ENCODE results near the gene MYCBPAP.

MYCBPAP gene

GRCh38 chr17:50535407-50535806 is 27.2 kb downstream of the MYCBPAP start:
- H3K4me2 ChIP-seq (ENCODE audit: low read length): no peak overlapping the region
- H3K9me2 ChIP-seq (ENCODE audit: low read depth, low read length): no peaks in the 10 kb centered on the region
- no peaks in the 10 kb centered on the region for H3K79me2 ChIP-seq (ENCODE audit: insufficient read depth, low read length)
- H4K20me1 ChIP-seq (ENCODE audit: insufficient read depth, low read length): no peaks in the 10 kb centered on the region
- no peaks in the 10 kb centered on the region for H3K9me3 ChIP-seq (ENCODE audit: low read length)
- H3K27me3 ChIP-seq (ENCODE audit: insufficient read depth, low read length): peaks cover 10% of the 10 kb centered on the region; the same call in 1 of the 2 replicates
- H3K9ac ChIP-seq (ENCODE audit: low read length): no peak overlapping the region
- no peaks in the 10 kb centered on the region for H3K4me1 ChIP-seq (ENCODE audit: insufficient read depth, low read length, severe bottlenecking)
- no peaks in the 10 kb centered on the region for H3K36me3 ChIP-seq (ENCODE audit: insufficient read depth, low read length)
- H3K27ac ChIP-seq (ENCODE audit: low read depth, low read length, poor library complexity, severe bottlenecking): no peak overlapping the region
- H3K4me3 ChIP-seq (ENCODE audit: low read depth, low read length, poor library complexity, severe bottlenecking): no peak overlapping the region
- no peak for TF ChIP-seq EZH2 (IDR thresholded peaks at IDR 0.05; ENCODE audit: borderline replicate concordance, low read length)
- TF ChIP-seq, protein P1, sequence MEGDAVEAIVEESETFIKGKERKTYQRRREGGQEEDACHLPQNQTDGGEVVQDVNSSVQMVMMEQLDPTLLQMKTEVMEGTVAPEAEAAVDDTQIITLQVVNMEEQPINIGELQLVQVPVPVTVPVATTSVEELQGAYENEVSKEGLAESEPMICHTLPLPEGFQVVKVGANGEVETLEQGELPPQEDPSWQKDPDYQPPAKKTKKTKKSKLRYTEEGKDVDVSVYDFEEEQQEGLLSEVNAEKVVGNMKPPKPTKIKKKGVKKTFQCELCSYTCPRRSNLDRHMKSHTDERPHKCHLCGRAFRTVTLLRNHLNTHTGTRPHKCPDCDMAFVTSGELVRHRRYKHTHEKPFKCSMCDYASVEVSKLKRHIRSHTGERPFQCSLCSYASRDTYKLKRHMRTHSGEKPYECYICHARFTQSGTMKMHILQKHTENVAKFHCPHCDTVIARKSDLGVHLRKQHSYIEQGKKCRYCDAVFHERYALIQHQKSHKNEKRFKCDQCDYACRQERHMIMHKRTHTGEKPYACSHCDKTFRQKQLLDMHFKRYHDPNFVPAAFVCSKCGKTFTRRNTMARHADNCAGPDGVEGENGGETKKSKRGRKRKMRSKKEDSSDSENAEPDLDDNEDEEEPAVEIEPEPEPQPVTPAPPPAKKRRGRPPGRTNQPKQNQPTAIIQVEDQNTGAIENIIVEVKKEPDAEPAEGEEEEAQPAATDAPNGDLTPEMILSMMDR (IDR thresholded peaks at IDR 0.05; ENCODE audit: low read length): no peak
- no peak overlapping the region for H2AFZ ChIP-seq (ENCODE audit: low read length)
- no peaks in the 10 kb centered on the region for H3F3A ChIP-seq (ENCODE audit: insufficient read depth, low read length)

DNA sequence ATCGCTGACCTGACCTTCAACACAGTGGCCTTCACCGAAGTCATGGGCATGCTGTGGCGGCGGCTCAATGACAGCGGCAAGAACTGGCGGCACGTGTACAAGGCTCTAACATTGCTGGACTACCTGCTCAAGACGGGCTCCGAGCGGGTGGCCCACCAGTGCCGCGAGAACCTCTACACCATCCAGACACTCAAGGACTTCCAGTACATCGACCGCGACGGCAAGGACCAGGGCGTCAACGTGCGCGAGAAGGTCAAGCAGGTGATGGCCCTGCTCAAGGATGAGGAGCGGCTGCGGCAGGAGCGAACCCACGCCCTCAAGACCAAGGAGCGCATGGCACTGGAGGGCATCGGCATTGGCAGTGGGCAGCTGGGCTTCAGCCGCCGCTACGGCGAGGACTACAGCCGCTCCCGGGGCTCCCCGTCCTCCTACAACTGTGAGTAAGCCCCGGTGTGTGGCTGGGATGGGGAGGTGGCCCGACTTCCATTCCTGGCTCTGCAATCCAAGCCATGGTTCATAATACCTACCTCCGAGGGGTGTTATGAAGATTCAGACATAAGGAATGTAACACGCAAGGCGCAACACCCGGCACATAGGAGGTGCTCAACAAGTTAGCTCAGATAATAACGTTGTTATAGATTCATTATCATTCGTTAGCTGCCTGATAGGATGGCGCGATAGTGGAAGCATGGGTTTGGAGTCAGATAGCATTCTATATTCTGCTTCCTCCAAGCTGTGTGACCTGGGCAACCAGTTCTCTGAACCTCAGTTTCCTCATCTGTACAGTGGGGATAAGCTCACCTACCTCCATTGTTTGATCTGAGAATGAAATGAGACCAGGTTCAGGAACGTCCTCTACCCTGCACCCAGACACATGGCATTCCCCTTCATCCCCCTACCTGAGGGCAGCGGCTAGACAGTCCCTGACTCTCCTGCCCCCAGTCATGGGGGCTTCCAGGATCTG is 28.7 kb downstream of the MYCBPAP start:
- H3K27me3 ChIP-seq (ENCODE audit: insufficient read depth, low read length): peaks cover 8% of the 10 kb centered on the region; the same call in 1 of the 2 replicates
- H3K4me1 ChIP-seq (ENCODE audit: insufficient read depth, low read length, severe bottlenecking): peaks cover 4% of the 10 kb centered on the region

GRCh38 chr17:50537721-50538548 is 29.7 kb downstream of the MYCBPAP start:
- H3F3A ChIP-seq (ENCODE audit: insufficient read depth, low read length): no peaks in the 10 kb centered on the region
- no peaks in the 10 kb centered on the region for H3K79me2 ChIP-seq (ENCODE audit: insufficient read depth, low read length)
- peaks cover 8% of the 10 kb centered on the region; the same call in 1 of the 2 replicates for H3K27me3 ChIP-seq (ENCODE audit: insufficient read depth, low read length)
- H3K27ac ChIP-seq (ENCODE audit: low read depth, low read length, poor library complexity, severe bottlenecking): no peak overlapping the region
- no peak overlapping the region for H2AFZ ChIP-seq (ENCODE audit: low read length)
- no peak overlapping the region for H3K4me3 ChIP-seq (ENCODE audit: low read depth, low read length, poor library complexity, severe bottlenecking)
- H3K9me3 ChIP-seq (ENCODE audit: low read length): no peaks in the 10 kb centered on the region
- no peak overlapping the region for H3K4me2 ChIP-seq (ENCODE audit: low read length)
- H3K9ac ChIP-seq (ENCODE audit: low read length): no peak overlapping the region
- H3K4me1 ChIP-seq (ENCODE audit: insufficient read depth, low read length, severe bottlenecking): peaks cover 10% of the 10 kb centered on the region
- H4K20me1 ChIP-seq (ENCODE audit: insufficient read depth, low read length): no peaks in the 10 kb centered on the region
- no peaks in the 10 kb centered on the region for H3K36me3 ChIP-seq (ENCODE audit: insufficient read depth, low read length)
- no peaks in the 10 kb centered on the region for H3K9me2 ChIP-seq (ENCODE audit: low read depth, low read length)
- TF ChIP-seq, protein P1 (IDR thresholded peaks at IDR 0.05; ENCODE audit: low read length): no peak
- no peak for TF ChIP-seq EZH2 (IDR thresholded peaks at IDR 0.05; ENCODE audit: borderline replicate concordance, low read length)

More for the DNA sequence above, 28.7 kb downstream of the MYCBPAP start:
- no peaks in the 10 kb centered on the region for H3K36me3 ChIP-seq (ENCODE audit: insufficient read depth, low read length)
- H2AFZ ChIP-seq (ENCODE audit: low read length): no peak overlapping the region
- no peak overlapping the region for H3K4me3 ChIP-seq (ENCODE audit: low read depth, low read length, poor library complexity, severe bottlenecking)
- H3K4me2 ChIP-seq (ENCODE audit: low read length): no peak overlapping the region
- H4K20me1 ChIP-seq (ENCODE audit: insufficient read depth, low read length): no peaks in the 10 kb centered on the region
- H3K9me3 ChIP-seq (ENCODE audit: low read length): no peaks in the 10 kb centered on the region
- no peak overlapping the region for H3K27ac ChIP-seq (ENCODE audit: low read depth, low read length, poor library complexity, severe bottlenecking)
- TF ChIP-seq, protein P1 (IDR thresholded peaks at IDR 0.05; ENCODE audit: low read length): no peak
- TF ChIP-seq EZH2 (IDR thresholded peaks at IDR 0.05; ENCODE audit: borderline replicate concordance, low read length): no peak
- H3K9me2 ChIP-seq (ENCODE audit: low read depth, low read length): no peaks in the 10 kb centered on the region
- H3K79me2 ChIP-seq (ENCODE audit: insufficient read depth, low read length): no peaks in the 10 kb centered on the region
- H3F3A ChIP-seq (ENCODE audit: insufficient read depth, low read length): no peaks in the 10 kb centered on the region
- H3K9ac ChIP-seq (ENCODE audit: low read length): no peak overlapping the region
